ENCODE data around the gene CDH16. TPM values are rescaled to one million over a fixed set of nuclear protein-coding genes. Genes with fewer than 3 reads are reported as not detected.
A peak's percentile ranks its signal among the peaks of the same experiment; 100 is the strongest.

CDH16 gene
- total and polyA plus RNA-seq, 2 of the 13 experiments (the other 11 are each of a cell fraction or from before 2014, with no cell fraction given), result 2.7 to 3.9 TPM

- H3K27me3 ChIP-seq (ENCODE audit: control insufficient read depth in 1 of 2, insufficient read depth in 2 of 2, low read length in 2 of 2), result 0 out of 5 replicates have a peak, but pooled peaks cover 0 to 3% of the 10 kb centered on the region in 2 experiments
- 46% methylated on average over 5 of the region's 5 CpGs for WGBS (ENCODE audit: low lambda C conversion rate)
- no peak overlapping the region for H2AFZ ChIP-seq (ENCODE audit: low read length)
- H3K4me3 ChIP-seq (replicated peaks in 1 of 3; ENCODE audit: insufficient read depth in 1 of 3, low read depth in 2 of 3, low read length in 3 of 3), result peak overlapping the region in 2 of 3 experiments; percentile 74 to 77; a peak in 3 of 6 replicates
- no peak for TF ChIP-seq ZNF792 (CRISPR knock-in tag; IDR thresholded peaks at IDR 0.05)
- no peak for TF ChIP-seq ZNF530 (CRISPR knock-in tag; IDR thresholded peaks at IDR 0.05; ENCODE audit: low read depth)
- no peak for TF ChIP-seq ZUFSP (CRISPR knock-in tag; IDR thresholded peaks at IDR 0.05; ENCODE audit: borderline replicate concordance)
- no peak for TF ChIP-seq PPARG (CRISPR knock-in tag; conservative IDR thresholded peaks at IDR 0.05)
- 0 out of 2 replicates have a peak, but pooled peaks have one; percentile 36 for TF ChIP-seq HIC2 (CRISPR knock-in tag; IDR thresholded peaks at IDR 0.05; ENCODE audit: low read depth)
- TF ChIP-seq ZNF563 (CRISPR knock-in tag; IDR thresholded peaks at IDR 0.05), result no peak
- no peak for TF ChIP-seq NONO (IDR thresholded peaks at IDR 0.05)
- TF ChIP-seq NONO (CRISPR knock-in tag; conservative IDR thresholded peaks at IDR 0.05), result 0 out of 2 replicates have a peak, but pooled peaks have one; percentile 2
- 0 out of 2 replicates have a peak, but pooled peaks have one; percentile 25 for TF ChIP-seq ARID2 (CRISPR knock-in tag; IDR thresholded peaks at IDR 0.05; ENCODE audit: borderline replicate concordance)
- H3K79me2 ChIP-seq (ENCODE audit: insufficient read depth, low read length), result no peaks in the 10 kb centered on the region
- peak overlapping the region; percentile 83 for H3K4me2 ChIP-seq (ENCODE audit: low read depth, low read length)
- H3K9ac ChIP-seq (ENCODE audit: insufficient read depth, low read depth, low read length), result peak overlapping the region; percentile 0; the same call in 1 of the 2 replicates
- H3K4me1 ChIP-seq (ENCODE audit: insufficient read depth, low read length), result peaks cover 47% of the 10 kb centered on the region
- intact Hi-C loops (cut with micrococcal nuclease; ENCODE audit: unreplicated experiment), result no loop called here
- H3K27ac ChIP-seq (ENCODE audit: extremely low read length, insufficient read depth, low read length), result no peak overlapping the region
- no peak for DNase-seq (ENCODE audit: low spot score)
- H4K20me1 ChIP-seq (ENCODE audit: insufficient read depth, low read length), result no peaks in the 10 kb centered on the region
- no TSS peak for BruUV-seq (replicated peaks)
- ChIA-PET CTCF (ENCODE audit: low intra/inter-chr PET ratio, low total read pairs) (interaction anchor here (0.7 to 1.5 kb wide), 2 partner anchors 8 to 67 kb away, joined by 3 to 6 read pairs; no protein-coding TSS in a partner anchor), POLR2A (interaction anchor here (1.2 to 1.4 kb wide), 2 partner anchors 43 to 71 kb away, joined by 3 to 4 read pairs; partner anchors contain the start of gene CDH16)
- H3K36me3 ChIP-seq (replicated peaks in 1 of 2; ENCODE audit: control insufficient read depth in 1 of 2, insufficient read depth in 2 of 2, low read length in 2 of 2), result no peaks in the 10 kb centered on the region
- FAIRE-seq, result no peak
- in situ Hi-C loops (cut with HindIII; ENCODE audit: extremely low pct_ligation_motif_present, low pct_unique_long_range_greater_than_20kb), result no loop called here
- no peaks in the 10 kb centered on the region for H3K9me3 ChIP-seq (ENCODE audit: low read length)
- no peak for ATAC-seq
Observed at GRCh38 chr16:66961914-66962313, 43.2 kb upstream of the CDH16 start.

Measured in HepG2 (cell line).